OCI-LY7 (cell line): ENCODE results near the gene ARGLU1.

Source experiments
- EZH2phosphoT487 ChIP-seq: fragments of 200-600 bp; sonication (generic); IDR thresholded peaks from 2 replicates; pipeline ENCODE4 v1.6.1; 2018; ENCODE audit warnings: low read depth, borderline replicate concordance, mild to moderate bottlenecking, mixed run types, antibody characterized with exemption, low read length, moderate library complexity, mixed read lengths
- TF ChIP-seq, protein P1 (sequence below): fragments of 200-600 bp; sonication (generic); conservative IDR thresholded peaks from 2 replicates; pipeline ENCODE4 v1.5.1; 2014; ENCODE audit warnings: mild to moderate bottlenecking, antibody characterized with exemption, low read length, moderate library complexity, mixed read lengths

GRCh38 chr13:106523576-106523975 is 44.4 kb downstream of the ARGLU1 start:
- TF ChIP-seq, protein P1, sequence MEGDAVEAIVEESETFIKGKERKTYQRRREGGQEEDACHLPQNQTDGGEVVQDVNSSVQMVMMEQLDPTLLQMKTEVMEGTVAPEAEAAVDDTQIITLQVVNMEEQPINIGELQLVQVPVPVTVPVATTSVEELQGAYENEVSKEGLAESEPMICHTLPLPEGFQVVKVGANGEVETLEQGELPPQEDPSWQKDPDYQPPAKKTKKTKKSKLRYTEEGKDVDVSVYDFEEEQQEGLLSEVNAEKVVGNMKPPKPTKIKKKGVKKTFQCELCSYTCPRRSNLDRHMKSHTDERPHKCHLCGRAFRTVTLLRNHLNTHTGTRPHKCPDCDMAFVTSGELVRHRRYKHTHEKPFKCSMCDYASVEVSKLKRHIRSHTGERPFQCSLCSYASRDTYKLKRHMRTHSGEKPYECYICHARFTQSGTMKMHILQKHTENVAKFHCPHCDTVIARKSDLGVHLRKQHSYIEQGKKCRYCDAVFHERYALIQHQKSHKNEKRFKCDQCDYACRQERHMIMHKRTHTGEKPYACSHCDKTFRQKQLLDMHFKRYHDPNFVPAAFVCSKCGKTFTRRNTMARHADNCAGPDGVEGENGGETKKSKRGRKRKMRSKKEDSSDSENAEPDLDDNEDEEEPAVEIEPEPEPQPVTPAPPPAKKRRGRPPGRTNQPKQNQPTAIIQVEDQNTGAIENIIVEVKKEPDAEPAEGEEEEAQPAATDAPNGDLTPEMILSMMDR: no peak
- no peak for TF ChIP-seq EZH2phosphoT487
